H1 (cell line): ENCODE data around the gene TEX11. TPM values are rescaled to one million over a fixed set of nuclear protein-coding genes. Genes with fewer than 3 reads are reported as not detected.

Experiments used
- BCL11A ChIP-seq, 2 experiments: IDR thresholded peaks; one replicate each; pipeline ENCODE4 v1.6.1; 2011; ENCODE audit warnings: low read depth in 2 of 2, low read length in 2 of 2, mild to moderate bottlenecking in 2 of 2
- GTF2F1 ChIP-seq: IDR thresholded peaks from 2 replicates; pipeline ENCODE4 v1.6.1; 2012; ENCODE audit warnings: low read depth, low read length, improper control_type of control experiment, borderline replicate concordance
- KDM5A ChIP-seq: fragments of 200-600 bp; IDR thresholded peaks from 2 replicates; pipeline ENCODE4 v1.7.1; 2012; ENCODE audit warnings: mild to moderate bottlenecking, low read length, inconsistent platforms, mixed read lengths
- SUZ12 ChIP-seq: fragments of 200-600 bp; sonication (generic); IDR thresholded peaks from 2 replicates; pipeline ENCODE4 v1.6.1; 2012; ENCODE audit warnings: mild to moderate bottlenecking, inconsistent platforms, low read length, moderate library complexity, mixed read lengths
- polyA plus RNA-seq, 7 experiments: library from polyadenylated mRNA; depleted of rRNA in 3 of 7; stranded (reverse) in 5 of 7; unstranded in 2 of 7; fragments of >200 nt in 5 of 7; fragments of 200-250 nt in 2 of 7; gene quantifications; 1 replicate in 5 of 7; 2 replicates in 1 of 7; 4 replicates in 1 of 7; pipeline versions ENCODE4 v1.2.1 to v1.2.3, GENCODE V29; 2011 to 2013; ENCODE audit warnings: missing spikeins in 2 of 7, mixed read lengths in 2 of 7
- total RNA-seq: library from RNA; stranded (reverse); fragmentation: NEBNext Ultra II Directional; extraction: Animal tissue kit (Norgen Biotek cat#: 25700); gene quantifications from 2 replicates; pipeline ENCODE4 v1.2.1, GENCODE V29; 2021
- TF ChIP-seq, protein P1 (sequence below), 3 experiments: IDR thresholded peaks; 1 replicate in 2 of 3; 2 replicates in 1 of 3; pipeline versions ENCODE4 v1.5.1 to v1.6.1; 2011; ENCODE audit warnings: low read length in 3 of 3, mild to moderate bottlenecking in 3 of 3, inconsistent platforms in 2 of 3, low read depth in 1 of 3, moderate library complexity in 1 of 3; ENCODE audit not compliant: insufficient read depth in 1 of 3; ENCODE audit errors: control extremely low read depth in 1 of 3
- TF ChIP-seq, protein P2 (sequence below): IDR thresholded peaks from 2 replicates; pipeline ENCODE4 v1.6.1; 2012; ENCODE audit warnings: inconsistent platforms
- TF ChIP-seq, protein P3 (sequence below): IDR thresholded peaks from 2 replicates; pipeline ENCODE4 v1.6.1; 2012; ENCODE audit warnings: inconsistent platforms

Gene TEX11
- total and polyA plus RNA-seq, 2 of the 8 experiments (the other 6 are each of a cell fraction or from before 2014, with no cell fraction given) = 0.11 to 0.74 TPM

DNA sequence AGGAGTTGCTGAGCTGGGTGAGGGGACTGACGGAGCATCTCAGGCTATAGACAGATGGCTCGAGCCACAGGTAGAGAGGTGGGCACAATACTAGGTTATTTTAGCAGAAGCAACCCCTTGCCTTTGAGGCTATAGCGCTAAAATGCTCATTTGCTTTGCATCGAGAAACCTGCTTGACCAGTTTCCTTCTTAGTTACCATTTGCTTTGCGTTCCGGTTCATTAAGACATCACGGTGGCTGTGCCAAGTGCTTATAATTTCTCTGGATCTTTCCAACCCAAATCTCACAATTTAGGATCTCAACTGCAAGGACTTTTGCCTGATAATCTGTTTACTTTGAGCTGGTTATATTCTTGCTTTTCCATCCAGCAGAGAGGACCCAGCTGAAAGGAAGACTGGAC is 423.0 kb downstream of the TEX11 start (continued):
- TF ChIP-seq, protein P1, sequence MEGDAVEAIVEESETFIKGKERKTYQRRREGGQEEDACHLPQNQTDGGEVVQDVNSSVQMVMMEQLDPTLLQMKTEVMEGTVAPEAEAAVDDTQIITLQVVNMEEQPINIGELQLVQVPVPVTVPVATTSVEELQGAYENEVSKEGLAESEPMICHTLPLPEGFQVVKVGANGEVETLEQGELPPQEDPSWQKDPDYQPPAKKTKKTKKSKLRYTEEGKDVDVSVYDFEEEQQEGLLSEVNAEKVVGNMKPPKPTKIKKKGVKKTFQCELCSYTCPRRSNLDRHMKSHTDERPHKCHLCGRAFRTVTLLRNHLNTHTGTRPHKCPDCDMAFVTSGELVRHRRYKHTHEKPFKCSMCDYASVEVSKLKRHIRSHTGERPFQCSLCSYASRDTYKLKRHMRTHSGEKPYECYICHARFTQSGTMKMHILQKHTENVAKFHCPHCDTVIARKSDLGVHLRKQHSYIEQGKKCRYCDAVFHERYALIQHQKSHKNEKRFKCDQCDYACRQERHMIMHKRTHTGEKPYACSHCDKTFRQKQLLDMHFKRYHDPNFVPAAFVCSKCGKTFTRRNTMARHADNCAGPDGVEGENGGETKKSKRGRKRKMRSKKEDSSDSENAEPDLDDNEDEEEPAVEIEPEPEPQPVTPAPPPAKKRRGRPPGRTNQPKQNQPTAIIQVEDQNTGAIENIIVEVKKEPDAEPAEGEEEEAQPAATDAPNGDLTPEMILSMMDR (IDR thresholded peaks at IDR 0.05; ENCODE audit: control extremely low read depth in 1 of 3, insufficient read depth in 1 of 3, low read depth in 1 of 3, low read length in 3 of 3) = no peak
- TF ChIP-seq GTF2F1 (no peak), BCL11A (IDR thresholded peaks at IDR 0.05; ENCODE audit: low read depth in 2 of 2, low read length in 2 of 2) (no peak), SUZ12 (no peak), KDM5A (no peak)
- TF ChIP-seq, protein P2, sequence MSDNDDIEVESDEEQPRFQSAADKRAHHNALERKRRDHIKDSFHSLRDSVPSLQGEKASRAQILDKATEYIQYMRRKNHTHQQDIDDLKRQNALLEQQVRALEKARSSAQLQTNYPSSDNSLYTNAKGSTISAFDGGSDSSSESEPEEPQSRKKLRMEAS = no peak
- TF ChIP-seq, protein P3, sequence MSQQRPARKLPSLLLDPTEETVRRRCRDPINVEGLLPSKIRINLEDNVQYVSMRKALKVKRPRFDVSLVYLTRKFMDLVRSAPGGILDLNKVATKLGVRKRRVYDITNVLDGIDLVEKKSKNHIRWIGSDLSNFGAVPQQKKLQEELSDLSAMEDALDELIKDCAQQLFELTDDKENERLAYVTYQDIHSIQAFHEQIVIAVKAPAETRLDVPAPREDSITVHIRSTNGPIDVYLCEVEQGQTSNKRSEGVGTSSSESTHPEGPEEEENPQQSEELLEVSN = no peak
